ENCODE data around the gene SAMD4A.

The SAMD4A gene

GRCh38 chr14:54709867-54710266, 142.9 kb downstream of the SAMD4A start:
- DNase-seq: no peak

- DNase-seq: no peak
Observed at GRCh38 chr14:54711312-54711711, 144.4 kb downstream of the SAMD4A start.

- no peak for DNase-seq
Observed at GRCh38 chr14:54711812-54712464, 145.0 kb downstream of the SAMD4A start.

GRCh38 chr14:54712465-54713200, 145.7 kb downstream of the SAMD4A start:
- no peak for DNase-seq

GRCh38 chr14:54713379-54713778, 146.5 kb downstream of the SAMD4A start:
- no peak for DNase-seq

DNA sequence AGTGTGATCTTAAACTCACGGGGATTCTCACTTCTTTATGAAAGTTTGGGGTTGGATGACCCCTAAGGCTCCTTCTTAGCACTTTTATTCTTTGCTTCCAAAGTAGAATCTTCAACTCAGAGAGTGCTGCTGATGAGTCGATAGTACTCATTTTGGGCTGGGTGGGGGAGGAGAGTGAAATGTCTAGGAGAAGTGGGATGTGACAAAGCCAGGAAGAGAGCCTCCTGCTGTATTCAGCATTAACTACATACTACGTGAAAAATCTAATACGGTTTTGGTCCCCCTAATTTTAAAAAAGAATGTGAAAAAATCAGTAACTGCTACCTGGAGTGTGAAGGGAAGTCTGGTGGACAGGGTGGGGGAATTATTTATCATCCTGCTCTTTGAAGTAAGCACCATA, 148.3 kb downstream of the SAMD4A start:
- DNase-seq: no peak

- no peak for DNase-seq
Observed at GRCh38 chr14:54715811-54716210, 148.9 kb downstream of the SAMD4A start.

DNA sequence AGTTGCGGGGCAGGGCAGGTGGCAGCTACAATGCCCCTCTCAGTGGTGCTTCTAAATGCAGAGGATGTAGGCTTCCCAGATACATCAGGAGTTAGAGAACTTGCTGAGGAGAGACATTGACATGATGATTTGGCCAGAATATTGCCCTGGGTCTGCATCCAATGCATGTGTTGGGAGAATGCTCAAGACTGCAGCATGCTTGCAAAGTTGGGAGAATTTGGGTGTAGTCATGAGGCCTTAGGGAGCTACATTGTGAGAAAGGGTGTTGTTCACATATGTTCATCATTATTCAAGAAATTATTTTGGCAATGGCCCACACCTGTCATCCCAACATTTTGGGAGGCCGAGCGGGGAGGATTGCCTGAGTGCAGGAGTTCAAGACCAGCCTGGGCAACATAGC, 149.9 kb downstream of the SAMD4A start:
- no peak for DNase-seq

DNA sequence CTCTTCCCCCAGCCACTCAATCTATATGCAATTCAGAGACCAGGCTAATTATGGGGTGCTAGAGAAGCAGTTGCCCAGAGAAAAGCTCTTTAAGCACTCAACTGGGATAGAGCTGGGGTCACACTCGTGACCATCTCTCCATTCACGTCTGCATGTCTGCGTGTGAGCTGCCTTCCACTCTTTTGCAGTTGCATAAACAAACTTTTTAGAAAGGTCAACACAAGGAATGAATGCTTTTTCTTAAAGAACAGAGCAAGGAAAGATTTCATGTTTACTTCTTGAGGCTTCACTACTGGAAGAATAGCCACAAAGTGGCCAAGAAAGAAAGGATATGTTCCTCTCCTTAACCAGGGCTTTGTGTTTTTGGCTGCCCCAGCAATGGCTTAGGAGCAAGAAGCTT, 151.1 kb downstream of the SAMD4A start:
- DNase-seq: no peak

GRCh38 chr14:54719406-54719805, 152.5 kb downstream of the SAMD4A start:
- no peak for DNase-seq

DNA sequence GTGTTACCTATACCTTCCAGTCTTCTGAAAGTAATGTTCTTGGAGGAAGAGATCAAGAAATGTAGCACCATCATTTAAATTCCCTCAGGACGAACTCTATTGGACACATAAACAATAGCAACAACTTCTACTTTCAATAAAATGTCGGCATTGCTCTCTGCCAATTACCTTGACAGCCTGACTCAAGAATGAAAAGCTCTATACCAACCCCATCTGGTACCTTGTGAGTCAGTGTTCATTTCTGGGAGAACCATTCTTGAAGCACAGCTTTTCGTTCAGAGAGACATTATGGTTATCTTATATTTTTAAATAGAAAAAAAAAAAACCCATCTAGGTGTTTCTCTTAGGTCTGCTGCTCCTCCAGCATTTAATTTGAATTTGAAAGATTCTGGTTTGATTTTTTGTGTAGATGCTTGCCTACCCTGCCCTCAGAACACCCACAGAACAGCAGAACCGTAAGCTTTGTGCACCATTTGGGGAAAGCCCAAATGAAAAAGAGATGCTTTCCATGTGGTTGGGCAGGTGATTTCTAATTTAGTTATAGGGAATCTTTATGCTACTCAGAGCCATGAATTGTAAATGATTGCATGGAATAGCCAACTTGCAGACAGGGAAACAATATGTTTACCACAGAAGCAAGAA, 156.0 kb downstream of the SAMD4A start:
- DNase-seq: no peak

DNA sequence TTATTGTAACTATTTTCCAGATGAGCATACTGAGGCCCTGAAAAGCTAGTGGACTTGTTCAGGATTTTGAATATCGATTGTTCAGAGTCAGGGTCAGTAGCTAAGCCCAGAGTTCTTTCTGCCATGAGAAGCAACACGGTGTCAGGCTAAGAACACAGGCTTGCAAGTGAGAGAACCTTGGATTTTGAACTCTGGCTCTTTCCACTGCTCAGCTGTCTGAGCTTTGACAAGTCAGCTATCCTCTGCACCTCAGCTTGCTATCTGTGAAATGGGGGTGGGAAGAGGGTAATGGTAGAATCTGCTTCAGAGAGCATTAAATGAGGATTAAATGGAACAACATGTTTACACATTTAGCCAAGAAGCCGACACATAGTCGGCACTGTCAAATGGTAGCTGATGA, 157.2 kb downstream of the SAMD4A start:
- DNase-seq: no peak

DNA sequence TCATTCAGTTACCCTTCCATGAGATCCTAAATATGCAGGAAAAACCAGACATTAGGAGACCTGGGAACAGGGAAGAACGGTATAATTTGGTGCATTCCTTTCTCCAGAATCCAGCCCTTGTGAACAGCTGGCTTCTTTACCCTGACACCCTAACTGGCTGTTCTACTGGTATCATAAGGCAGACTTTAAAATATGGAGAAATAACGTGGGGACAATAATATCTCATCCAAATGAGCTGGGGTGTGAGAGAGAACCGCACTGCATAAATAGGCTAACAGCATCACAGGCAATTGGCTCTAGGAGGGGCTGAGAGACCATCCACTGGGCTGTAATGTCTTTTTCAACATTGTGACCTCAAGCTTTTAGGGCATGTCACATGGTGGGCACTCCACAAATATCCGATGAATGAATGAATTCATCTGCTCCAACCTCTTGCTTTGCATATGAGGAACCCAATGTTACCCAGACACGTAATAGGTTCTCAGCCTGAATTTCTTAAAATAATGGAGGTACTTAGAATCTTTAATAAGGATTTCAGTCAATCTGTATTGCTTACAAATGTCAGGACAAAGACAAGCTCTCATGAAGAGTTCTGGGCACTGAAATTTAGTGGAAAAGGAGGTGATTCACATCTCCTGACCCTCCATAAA, 157.9 kb downstream of the SAMD4A start:
- no peak for DNase-seq

DNA sequence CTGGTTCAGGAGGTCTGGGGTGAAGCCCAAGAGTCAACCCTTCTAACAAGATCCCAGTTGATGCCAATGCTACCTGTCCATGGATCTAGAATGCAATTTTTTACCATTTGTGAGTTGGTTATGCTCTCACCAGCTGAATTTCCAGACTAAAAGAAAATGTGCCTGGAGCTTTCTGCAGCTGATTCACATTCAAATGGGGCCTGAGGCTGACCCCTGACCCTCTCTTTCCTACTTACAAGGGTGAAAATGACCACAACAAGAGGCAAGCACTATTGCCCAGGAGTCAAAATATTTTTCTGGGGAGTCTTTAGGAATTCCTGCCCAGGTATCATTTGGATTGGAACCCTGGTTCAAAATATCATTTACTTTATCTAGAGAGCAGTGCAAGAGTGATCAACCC, 159.1 kb downstream of the SAMD4A start:
- no peak for DNase-seq

GRCh38 chr14:54727929-54728328, 161.0 kb downstream of the SAMD4A start:
- DNase-seq: no peak

DNA sequence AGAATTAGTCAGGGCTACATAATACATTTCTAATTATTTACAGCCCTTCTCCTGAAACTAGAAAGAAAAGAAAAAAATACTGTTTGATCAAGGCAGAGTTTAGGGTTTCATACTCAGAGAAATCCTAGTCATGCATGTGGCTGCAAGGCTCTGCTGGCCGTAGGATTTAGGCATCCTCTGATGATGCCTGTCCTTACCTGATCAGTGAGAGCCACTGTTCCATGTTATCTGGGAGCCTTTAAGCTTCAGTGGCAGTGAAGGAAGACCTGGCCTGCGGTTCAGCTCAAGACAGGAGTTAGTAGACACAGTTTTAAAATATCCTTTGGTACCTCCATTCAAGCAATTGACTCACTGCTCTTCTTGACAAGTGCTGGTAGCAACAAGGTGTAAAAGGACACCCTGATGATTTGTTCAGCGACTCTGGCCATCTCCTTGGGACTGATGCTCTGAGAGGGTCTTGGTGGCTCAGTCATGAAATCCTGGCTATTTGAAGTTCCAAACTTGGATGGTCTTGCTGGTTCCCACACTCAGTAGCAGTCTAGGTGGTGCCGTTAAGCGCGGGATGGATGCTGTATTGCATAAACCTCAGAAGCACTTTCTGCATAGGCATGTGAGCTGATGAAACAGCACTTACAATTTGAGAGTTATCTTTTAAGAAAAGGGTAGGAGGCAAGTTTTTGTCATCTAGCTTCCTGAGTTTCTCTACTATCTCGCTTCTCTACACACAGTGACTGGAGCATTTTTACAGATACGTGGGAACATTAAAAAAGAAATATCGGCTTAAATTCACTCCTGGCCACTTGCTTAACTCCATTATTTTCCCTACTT, 162.0 kb downstream of the SAMD4A start:
- no peak for DNase-seq

GRCh38 chr14:54730156-54730961, 163.4 kb downstream of the SAMD4A start:
- no peak for DNase-seq

- DNase-seq: no peak
Observed at GRCh38 chr14:54734966-54735365, 168.0 kb downstream of the SAMD4A start.

- no peak for DNase-seq
Observed at GRCh38 chr14:54735424-54735823, 168.5 kb downstream of the SAMD4A start.

- no peak for DNase-seq
Observed at GRCh38 chr14:54737132-54737711, 170.3 kb downstream of the SAMD4A start.

DNA sequence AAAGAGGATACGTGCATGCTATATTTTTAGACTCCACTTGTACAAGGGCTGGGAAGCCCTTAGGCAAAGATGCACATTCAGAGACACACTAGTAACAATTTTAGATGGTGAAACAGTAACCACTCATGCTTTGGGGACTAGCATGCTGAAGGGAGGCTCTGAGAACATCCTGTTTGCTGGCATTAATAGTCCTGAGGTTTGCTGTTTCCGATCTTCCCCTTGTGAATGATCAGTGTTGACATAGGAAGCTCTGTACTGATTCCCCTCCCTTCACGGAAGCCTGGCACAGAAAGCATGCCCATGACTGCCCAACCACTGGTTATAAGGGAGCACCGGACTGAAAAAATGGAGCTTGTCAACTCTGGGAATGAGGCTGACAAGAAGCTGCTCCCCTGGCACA, 171.1 kb downstream of the SAMD4A start:
- DNase-seq: no peak

DNA sequence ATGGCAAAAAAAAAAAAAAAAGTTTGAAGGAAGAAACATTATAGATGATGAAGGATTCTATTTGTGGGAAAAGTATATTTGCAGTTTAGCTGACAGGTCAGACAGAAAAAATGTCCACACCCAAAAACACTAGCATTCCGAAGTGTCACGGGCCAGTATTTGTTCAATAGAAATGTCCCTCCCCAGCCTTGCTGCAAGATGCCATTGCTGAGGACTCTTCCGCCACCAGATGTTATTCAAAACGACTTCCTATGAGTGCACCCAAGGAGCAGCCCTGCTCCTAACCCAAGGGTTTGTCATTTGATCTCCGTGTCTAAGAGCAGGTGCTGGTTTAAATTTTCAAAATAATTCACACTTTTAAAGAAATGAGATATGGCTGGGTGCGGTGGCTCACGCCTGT, 172.6 kb downstream of the SAMD4A start:
- DNase-seq: no peak

Data from NCI-H2029 treated with DMSO at 0.1 percent for 48 hours (cell line).